Left lung (tissue), 10 donors: Measurements from ENCODE around the gene KIAA1586. TPM values are rescaled to one million over a fixed set of nuclear protein-coding genes. Genes with fewer than 3 reads are reported as not detected.

Source experiments
- ATAC-seq: fragments of 200-7000 bp; cut with Tn5 transposase; one replicate; pipeline ENCODE4 v1.9.1; 2020; ENCODE audit warnings: moderate library complexity
- DNase-seq, 4 donors: peaks; one replicate each; pipeline ENCODE4 v3.0.0-alpha.2; 2013 to 2020
- H3K27ac ChIP-seq, 2 donors: fragments of 200-600 bp; sonication (generic) in 1 of 2; one replicate each; pipeline versions ENCODE4 v1.5.0 to v1.8.0; 2020 to 2021
- H3K27me3 ChIP-seq, 2 donors: fragments of 200-600 bp; sonication (generic) in 1 of 2; one replicate each; pipeline versions ENCODE4 v1.5.0 to v1.8.0; 2020 to 2021
- H3K36me3 ChIP-seq, 2 donors: fragments of 200-600 bp; sonication (generic) in 1 of 2; one replicate each; pipeline versions ENCODE4 v1.5.0 to v1.8.0; 2020 to 2021
- H3K4me1 ChIP-seq, 2 donors: fragments of 200-600 bp; one replicate each; pipeline ENCODE4 v1.8.0; 2021
- H3K4me3 ChIP-seq, 2 donors: fragments of 200-600 bp; sonication (generic) in 1 of 2; one replicate each; pipeline versions ENCODE4 v1.5.0 to v1.8.0; 2020 to 2021; ENCODE audit warnings: mild to moderate bottlenecking in 1 of 2
- H3K9me3 ChIP-seq, 2 donors: fragments of 200-600 bp; sonication (generic) in 1 of 2; one replicate each; pipeline versions ENCODE4 v1.5.0 to v1.8.0; 2020 to 2021
- CTCF ChIP-seq, 2 donors: fragments of 200-600 bp; sonication (generic) in 1 of 2; IDR thresholded peaks; one replicate each; pipeline versions ENCODE4 v1.5.0 to v1.8.0; 2021; ENCODE audit warnings: antibody characterized with exemption in 2 of 2
- intact Hi-C, 2 donors: fragments of 100-400 bp; cut with DNase I; formaldehyde crosslinking; loops; one replicate each; pipeline versions ENCODE4 v1.11.2 to v1.14.2; 2022
- polyA plus RNA-seq, 6 donors: library from polyadenylated mRNA; unstranded; fragments of 120-200 nt; gene quantifications; one replicate each; pipeline ENCODE4 v1.2.1, GENCODE V29; 2013; ENCODE audit not compliant: insufficient read length in 6 of 6
- total RNA-seq, 2 donors: library from RNA; stranded (reverse); fragmentation: NEBNext Ultra II Directional; extraction: Animal tissue kit (Norgen Biotek cat#: 25700); gene quantifications; one replicate each; pipeline ENCODE4 v1.2.1, GENCODE V29; 2021
- donor health status: DM: no; HTN: yes; CAD: no.
- donor health status: DM: no; HTN: no; CAD: no.

Gene KIAA1586
- total and polyA plus RNA-seq, 8 donors, result 11.0 to 26.9 (median 24.3) TPM

- DNase-seq, result no peak
- H3K27me3 ChIP-seq, result no peaks in the 10 kb centered on the region
- no peak for TF ChIP-seq CTCF (IDR thresholded peaks at IDR 0.05)
These were observed 28.6 kb downstream of the KIAA1586 start for GRCh38 chr6:57075092-57075491.

GRCh38 chr6:57078531-57079207 lies 32.2 kb downstream of the KIAA1586 start:
- Histone ChIP-seq H3K4me1 (no peaks in the 10 kb centered on the region), H3K36me3 (peaks cover 0 to 3% of the 10 kb centered on the region in 2 donors), H3K9me3 (no peaks in the 10 kb centered on the region), H3K27ac (no peak overlapping the region), H3K4me3 (no peak overlapping the region), H3K27me3 (no peaks in the 10 kb centered on the region)
- no peak for TF ChIP-seq CTCF (IDR thresholded peaks at IDR 0.05)
- DNase-seq (no peak), ATAC-seq (no peak)
- intact Hi-C loops, result no loop called here

More at GRCh38 chr6:57075092-57075491, 28.6 kb downstream of the KIAA1586 start:
- Histone ChIP-seq H3K36me3 (peaks cover 0 to 7% of the 10 kb centered on the region in 2 donors), H3K4me3 (no peak overlapping the region), H3K9me3 (no peaks in the 10 kb centered on the region), H3K27ac (no peak overlapping the region), H3K4me1 (no peaks in the 10 kb centered on the region)
- intact Hi-C loops, result no loop called here
- no peak for ATAC-seq

GRCh38 chr6:57085471-57085870 lies 39.0 kb downstream of the KIAA1586 start:
- H3K36me3 ChIP-seq, result no peaks in the 10 kb centered on the region
- H3K4me1 ChIP-seq, result peaks cover 0 to 6% of the 10 kb centered on the region in 2 donors
- ATAC-seq, result no peak
- intact Hi-C loops, result no loop called here
- H3K27ac ChIP-seq, result no peak overlapping the region
- DNase-seq, result no peak
- H3K9me3 ChIP-seq, result no peaks in the 10 kb centered on the region
- H3K27me3 ChIP-seq, result no peaks in the 10 kb centered on the region
- TF ChIP-seq CTCF (IDR thresholded peaks at IDR 0.05), result no peak
- no peak overlapping the region for H3K4me3 ChIP-seq

GRCh38 chr6:57086843-57087242 lies 40.4 kb downstream of the KIAA1586 start:
- DNase-seq (no peak), ATAC-seq (no peak)
- no peak for TF ChIP-seq CTCF (IDR thresholded peaks at IDR 0.05)
- Histone ChIP-seq H3K9me3 (no peaks in the 10 kb centered on the region), H3K4me1 (peaks cover 5 to 12% of the 10 kb centered on the region in 2 donors), H3K27me3 (no peaks in the 10 kb centered on the region), H3K36me3 (no peaks in the 10 kb centered on the region), H3K4me3 (no peak overlapping the region), H3K27ac (no peak overlapping the region)
- intact Hi-C loops, result no loop called here

GRCh38 chr6:57087916-57088315 lies 41.4 kb downstream of the KIAA1586 start:
- intact Hi-C loops, result no loop called here
- no peak overlapping the region for H3K27ac ChIP-seq
- no peak overlapping the region for H3K4me3 ChIP-seq
- H3K4me1 ChIP-seq, result peaks cover 13 to 23% of the 10 kb centered on the region in 2 donors
- H3K9me3 ChIP-seq, result no peaks in the 10 kb centered on the region
- DNase-seq, result no peak
- no peak for ATAC-seq
- no peaks in the 10 kb centered on the region for H3K36me3 ChIP-seq
- TF ChIP-seq CTCF (IDR thresholded peaks at IDR 0.05), result no peak
- no peaks in the 10 kb centered on the region for H3K27me3 ChIP-seq
